IMR-90 (cell line): ENCODE results near the gene TLCD2. TPM values are rescaled to one million over a fixed set of nuclear protein-coding genes. Genes with fewer than 3 reads are reported as not detected.
"Not testable (repeated sequence)": the region's sequence is repeated elsewhere in the genome, so short reads cannot be mapped to it uniquely, and the experiment has no call there.

ENCODE experiments used
- ATAC-seq: fragments of 200-7000 bp; cut with Tn5 transposase; 2 replicates; pipeline ENCODE4 v1.9.1; 2020; ENCODE audit warnings: low read depth, mild to moderate bottlenecking, moderate library complexity
- BruUV-seq: library from RNA; stranded (reverse); fragments of 400-500 nt; replicated peaks from 2 replicates; lab custom pipeline; 2021; lab: Mats Ljungman, UMichigan
- CTCF ChIA-PET: fragments of 300-600 bp; formaldehyde crosslinking; extraction: SDS; loops from one replicate; lab custom pipeline; 2021; ENCODE audit warnings: antibody characterized with exemption; lab: Yijun Ruan, JAX
- POLR2A ChIA-PET: fragments of 300-600 bp; sonication (Branson Sonifier 250); formaldehyde crosslinking; loops from one replicate; lab custom pipeline; 2022; ENCODE audit warnings: antibody characterized with exemption; ENCODE audit not compliant: unreplicated experiment; lab: Charles Lee
- DNase-seq: peaks from one replicate; pipeline ENCODE4 v3.0.0; 2013
- H2AFZ ChIP-seq: replicated peaks from 2 replicates; pipeline ENCODE3; 2013; ENCODE audit warnings: low read length, mild to moderate bottlenecking; ENCODE audit not compliant: poor library complexity
- H2AK5ac ChIP-seq: 2 replicates; pipeline ENCODE4 v1.6.1; 2013; ENCODE audit warnings: low read depth, low read length, inconsistent platforms
- H2AK9ac ChIP-seq: replicated peaks from 2 replicates; pipeline ENCODE3; 2013; ENCODE audit warnings: mild to moderate bottlenecking, low read depth, low read length, moderate library complexity; ENCODE audit not compliant: poor library complexity
- H2BK120ac ChIP-seq: 2 replicates; pipeline ENCODE4 v1.6.1; 2013; ENCODE audit warnings: low read depth, low read length, inconsistent platforms
- H2BK15ac ChIP-seq: 3 replicates; pipeline ENCODE4 v1.6.1; 2013; ENCODE audit warnings: low read depth, low read length, inconsistent platforms
- H2BK20ac ChIP-seq: 2 replicates; pipeline ENCODE4 v1.6.1; 2013; ENCODE audit warnings: low read depth, mild to moderate bottlenecking, inconsistent platforms, low read length, moderate library complexity
- H2BK5ac ChIP-seq: 2 replicates; pipeline ENCODE4 v1.6.1; 2013; ENCODE audit warnings: mild to moderate bottlenecking, low read depth, low read length, inconsistent platforms; ENCODE audit not compliant: poor library complexity, severe bottlenecking
- H3K14ac ChIP-seq: replicated peaks from 2 replicates; pipeline ENCODE4 v1.6.1; 2013; ENCODE audit warnings: low read depth, low read length, inconsistent platforms
- H3K18ac ChIP-seq: 2 replicates; pipeline ENCODE4 v1.6.1; 2013; ENCODE audit warnings: low read depth, low read length, control low read depth
- H3K23ac ChIP-seq: 2 replicates; pipeline ENCODE4 v1.6.1; 2013; ENCODE audit warnings: low read depth, low read length, inconsistent platforms
- H3K27ac ChIP-seq: 2 replicates; pipeline ENCODE4 v1.5.1; 2013; ENCODE audit warnings: mild to moderate bottlenecking, control low read depth, low read length; ENCODE audit not compliant: insufficient read depth
- H3K27me3 ChIP-seq: 2 replicates; pipeline ENCODE4 v1.6.1; 2013; ENCODE audit warnings: low read length; ENCODE audit not compliant: control insufficient read depth, insufficient read depth
- H3K36me3 ChIP-seq: 2 replicates; pipeline ENCODE4 v1.6.1; 2013; ENCODE audit warnings: low read length, mixed read lengths; ENCODE audit not compliant: control insufficient read depth, insufficient read depth
- H3K4ac ChIP-seq: 2 replicates; pipeline ENCODE4 v1.6.1; 2013; ENCODE audit warnings: low read depth, low read length, inconsistent platforms
- H3K4me1 ChIP-seq: 2 replicates; pipeline ENCODE4 v1.6.1; 2013; ENCODE audit warnings: low read length, mixed read lengths; ENCODE audit not compliant: control insufficient read depth, insufficient read depth
- H3K4me2 ChIP-seq: 2 replicates; pipeline ENCODE4 v1.6.1; 2013; ENCODE audit warnings: low read depth, mild to moderate bottlenecking, control low read depth, low read length, moderate library complexity
- H3K4me3 ChIP-seq: 2 replicates; pipeline ENCODE4 v1.5.1; 2013; ENCODE audit warnings: low read depth, mild to moderate bottlenecking, control low read depth, low read length, moderate library complexity; ENCODE audit not compliant: insufficient read depth
- H3K56ac ChIP-seq: 2 replicates; pipeline ENCODE4 v1.6.1; 2013; ENCODE audit warnings: low read length, inconsistent platforms; ENCODE audit not compliant: insufficient read depth; ENCODE audit errors: extremely low read depth
- H3K79me1 ChIP-seq, 2 experiments: 2 replicates each; pipeline ENCODE4 v1.6.1; 2013; ENCODE audit warnings: low read length in 2 of 2, inconsistent platforms in 1 of 2, low read depth in 1 of 2
- H3K9ac ChIP-seq: 2 replicates; pipeline ENCODE4 v1.6.1; 2013; ENCODE audit warnings: low read depth, low read length, control low read depth
- H3K9me1 ChIP-seq: 2 replicates; pipeline ENCODE4 v1.6.1; 2013; ENCODE audit warnings: low read length, inconsistent platforms; ENCODE audit not compliant: insufficient read depth
- H3K9me3 ChIP-seq: 2 replicates; pipeline ENCODE4 v1.6.1; 2013; ENCODE audit warnings: low read length; ENCODE audit not compliant: control insufficient read depth, insufficient read depth
- H4K20me1 ChIP-seq: 2 replicates; pipeline ENCODE4 v1.6.1; 2013; ENCODE audit warnings: low read length, inconsistent platforms; ENCODE audit not compliant: insufficient read depth
- H4K5ac ChIP-seq: 2 replicates; pipeline ENCODE4 v1.6.1; 2013; ENCODE audit warnings: mild to moderate bottlenecking, low read depth, low read length, control low read depth
- H4K8ac ChIP-seq, 2 experiments: 2 replicates each; pipeline ENCODE4 v1.6.1; 2013; ENCODE audit warnings: low read depth in 2 of 2, low read length in 2 of 2, control low read depth in 1 of 2, inconsistent platforms in 1 of 2
- H4K91ac ChIP-seq: 2 replicates; pipeline ENCODE4 v1.6.1; 2013; ENCODE audit warnings: low read depth, low read length, inconsistent platforms; ENCODE audit not compliant: insufficient read depth
- WGBS, 2 experiments: methylation state at CpG; one replicate each; pipeline versions ENCODE4 v1.1.5 to v1.1.7; 2013; ENCODE audit warnings: missing lambda C conversion rate in 2 of 2; ENCODE audit not compliant: insufficient read length in 1 of 2; ENCODE audit errors: extremely low coverage in 2 of 2; 5-methylcytosine and 5-hydroxymethylcytosine counted together
- dilution Hi-C: fragments of 300-500 bp; cut with HindIII; formaldehyde crosslinking; loops from one replicate; pipeline ENCODE4 v1.14.3; 2018; ENCODE audit warnings: low sequenced_read_pairs; ENCODE audit not compliant: unreplicated experiment
- in situ Hi-C: fragments of 300-500 bp; cut with MboI; formaldehyde crosslinking; loops from 3 replicates; pipeline ENCODE4 v1.14.3; 2019; ENCODE audit warnings: low sequenced_read_pairs, inconsistent platforms, mixed read lengths
- intact Hi-C: fragments of 100-400 bp; cut with micrococcal nuclease; formaldehyde crosslinking; loops from 2 replicates; pipeline ENCODE4 v1.10.0; 2022
- polyA plus RNA-seq, 3 experiments: library from polyadenylated mRNA; depleted of rRNA; stranded (reverse); fragments of >200 nt; gene quantifications; 2 replicates each; pipeline ENCODE4 v1.2.3, GENCODE V29; 2012; ENCODE audit warnings: low replicate concordance in 1 of 3
- total RNA-seq: library from RNA; depleted of rRNA; stranded (reverse); fragments of >200 nt; gene quantifications from 2 replicates; pipeline ENCODE4 v1.2.3, GENCODE V29; 2012

Gene TLCD2
- total and polyA plus RNA-seq, 2 of the 4 experiments (the other 2 are of a cell fraction): 0.72 to 1.2 TPM

- H4K91ac ChIP-seq, H2AK5ac ChIP-seq, in situ Hi-C loops, H3K27ac ChIP-seq, H3K56ac ChIP-seq, H3K9me1 ChIP-seq, DNase-seq, ATAC-seq, H3K9me3 ChIP-seq, H2BK15ac ChIP-seq, H2AFZ ChIP-seq, H2BK5ac ChIP-seq, H4K20me1 ChIP-seq, H4K8ac ChIP-seq, dilution Hi-C loops, POLR2A ChIA-PET, H2BK20ac ChIP-seq, H3K23ac ChIP-seq, H2AK9ac ChIP-seq, H3K4me3 ChIP-seq, H4K5ac ChIP-seq, H3K4me2 ChIP-seq, BruUV-seq, H3K27me3 ChIP-seq, intact Hi-C loops, H3K4ac ChIP-seq, CTCF ChIA-PET, H3K9ac ChIP-seq, H3K36me3 ChIP-seq, H3K18ac ChIP-seq, H3K14ac ChIP-seq, H3K4me1 ChIP-seq, H2BK120ac ChIP-seq: not testable (repeated sequence)
- H3K79me1 ChIP-seq: peaks cover 2 to 12% of the 10 kb centered on the region in 2 experiments; a peak in 2 of 4 replicates
- no CpG with 5 or more reads among the region's 6 CpGs for WGBS, 2 experiments
These were observed 21.8 kb downstream of the TLCD2 start for GRCh38 chr17:1688405-1688804.
